GM18505 (cell line): Measurements from ENCODE around the gene EDEM2.
"Not testable (repeated sequence)": the region's sequence is repeated elsewhere in the genome, so short reads cannot be mapped to it uniquely, and the experiment has no call there.

Experiments used
- ATAC-seq: cut with Tn5 transposase; IDR thresholded peaks from one replicate; pipeline ENCODE4 v1.9.1; 2021; ENCODE audit not compliant: unreplicated experiment
- POLR2A ChIP-seq: IDR thresholded peaks from 4 replicates; pipeline ENCODE4 v1.6.1; 2011; ENCODE audit warnings: borderline replicate concordance; ENCODE audit not compliant: insufficient read depth, insufficient read length; ENCODE audit errors: extremely low read depth

EDEM2 gene

GRCh38 chr20:35104685-35105295, 42.3 kb downstream of the EDEM2 start:
- no peak for ATAC-seq
- no peak for TF ChIP-seq POLR2A

DNA sequence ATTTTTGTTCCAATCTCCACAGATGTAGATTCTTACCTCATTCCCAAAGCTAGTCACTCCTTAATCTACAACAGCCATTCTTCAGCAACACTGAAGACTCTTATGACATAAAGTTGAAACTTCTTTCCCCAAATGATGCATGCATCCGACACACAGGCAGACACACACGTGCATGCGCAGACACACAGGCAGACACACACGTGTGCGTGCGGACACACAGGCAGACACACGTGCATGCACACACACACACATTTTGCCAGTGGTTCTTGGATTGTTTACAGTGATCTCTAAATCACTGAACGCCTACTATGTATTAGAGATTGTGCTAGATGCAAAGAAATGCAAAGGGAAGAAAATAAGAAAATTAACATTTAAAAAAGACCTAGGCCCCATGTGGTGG, 45.5 kb downstream of the EDEM2 start:
- no peak for ATAC-seq

GRCh38 chr20:35093267-35093884, 53.8 kb downstream of the EDEM2 start:
- TF ChIP-seq POLR2A = no peak
- no peak for ATAC-seq

More for the DNA sequence above, 45.5 kb downstream of the EDEM2 start:
- TF ChIP-seq POLR2A = no peak

- peak; percentile 90 for ATAC-seq
- TF ChIP-seq POLR2A = peak; percentile 87
Observed at GRCh38 chr20:35092524-35093266, 54.4 kb downstream of the EDEM2 start, which contains the start of gene TRPC4AP. Gene TRPC4AP (minus strand): TSS chr20:35092807. CDS start chr20:35092781, 26 bp downstream.

- ATAC-seq = peak; percentile 13
- TF ChIP-seq POLR2A = no peak
Observed at GRCh38 chr20:35091816-35092523, 55.2 kb downstream of the EDEM2 start.

DNA sequence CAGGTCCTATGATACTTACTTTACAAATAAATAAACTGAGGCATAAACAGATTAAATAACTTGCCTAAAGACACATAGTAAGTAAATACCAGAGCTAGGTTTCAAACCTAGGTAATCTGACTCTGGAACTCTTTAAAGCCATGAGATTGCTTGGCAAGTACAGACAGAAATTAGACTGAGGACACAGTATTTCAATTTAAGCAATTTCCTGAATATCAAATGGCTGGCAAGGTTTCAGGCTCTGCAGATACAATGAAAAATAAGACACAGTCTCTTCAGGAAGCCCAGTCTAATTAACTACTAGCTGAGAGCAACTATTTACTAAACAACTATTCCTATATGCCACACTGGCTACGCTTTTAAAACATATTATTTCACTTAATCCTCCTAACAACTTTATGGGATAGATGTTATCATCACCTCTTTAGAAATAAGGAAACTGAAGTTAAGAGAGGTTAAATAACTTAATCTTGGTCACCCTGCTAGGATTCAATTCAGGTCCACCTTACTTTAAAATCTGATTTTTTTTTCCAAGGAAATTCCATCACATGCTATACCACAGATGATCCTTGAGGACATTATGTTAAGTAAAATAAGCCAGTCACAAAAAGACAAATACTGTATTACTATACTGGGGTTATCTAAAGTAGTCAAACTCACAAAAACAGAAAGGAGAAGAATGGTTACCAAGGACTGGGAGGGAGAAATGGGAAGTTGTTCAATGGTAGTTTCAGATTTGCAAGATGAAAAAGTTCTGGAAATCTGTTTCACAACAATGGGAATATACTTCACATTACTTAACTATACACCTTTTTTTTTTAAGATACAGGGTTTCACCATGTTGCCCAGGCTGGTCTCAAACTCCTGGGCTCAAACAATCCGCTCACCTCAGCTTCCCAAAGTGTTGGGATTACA, 58.6 kb downstream of the EDEM2 start:
- no peak for TF ChIP-seq POLR2A
- no peak for ATAC-seq

DNA sequence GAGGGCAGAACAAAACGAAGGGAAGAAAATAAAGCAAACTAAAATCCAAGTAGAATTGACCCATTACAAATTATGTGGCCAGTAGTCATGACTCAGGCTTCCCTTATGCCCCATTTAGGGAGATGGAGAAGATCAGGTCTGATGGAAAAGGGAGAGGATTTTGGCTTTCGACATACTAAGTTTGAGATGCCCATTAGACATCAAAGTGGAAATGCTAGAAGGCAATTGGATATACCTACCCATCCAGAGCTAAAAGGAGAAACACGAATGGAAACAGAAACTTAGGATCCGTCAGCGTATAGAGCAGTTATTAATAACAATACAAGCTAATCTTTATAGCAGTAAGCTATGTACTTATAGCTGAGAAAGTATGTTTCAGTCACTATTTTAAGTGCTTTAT, 59.3 kb downstream of the EDEM2 start:
- ATAC-seq = no peak
- no peak for TF ChIP-seq POLR2A

- ATAC-seq = no peak
- no peak for TF ChIP-seq POLR2A
Observed at GRCh38 chr20:35087355-35087754, 59.8 kb downstream of the EDEM2 start.

GRCh38 chr20:35085477-35086225, 61.5 kb downstream of the EDEM2 start:
- TF ChIP-seq POLR2A = no peak
- no peak for ATAC-seq

GRCh38 chr20:35084998-35085397, 62.1 kb downstream of the EDEM2 start:
- TF ChIP-seq POLR2A = no peak
- ATAC-seq = no peak

- not testable (repeated sequence) for ATAC-seq
Observed at GRCh38 chr20:35080348-35080642, 66.8 kb downstream of the EDEM2 start.
